ENCODE measurements around the gene ZC3H12A.

DNA sequence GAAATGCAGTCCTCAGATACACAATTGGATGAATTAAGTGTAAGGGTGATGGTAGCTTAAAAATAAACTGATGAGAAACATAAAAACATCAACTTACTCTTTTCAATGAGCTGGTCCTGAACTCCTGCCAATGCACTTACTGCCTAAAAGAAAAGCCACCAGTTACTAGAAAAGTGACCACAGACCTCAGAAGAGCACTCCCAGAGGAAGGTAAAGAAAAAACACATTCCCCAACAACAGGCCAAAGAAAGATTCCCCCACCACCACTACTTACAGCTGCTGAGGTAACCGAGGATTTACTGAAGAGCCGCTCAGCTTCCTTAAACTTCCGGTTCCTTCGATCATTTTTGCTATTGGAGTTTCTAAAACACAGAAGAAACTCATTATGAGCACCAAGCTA is 34.8 kb downstream of the ZC3H12A start:
- TF ChIP-seq, protein P1, sequence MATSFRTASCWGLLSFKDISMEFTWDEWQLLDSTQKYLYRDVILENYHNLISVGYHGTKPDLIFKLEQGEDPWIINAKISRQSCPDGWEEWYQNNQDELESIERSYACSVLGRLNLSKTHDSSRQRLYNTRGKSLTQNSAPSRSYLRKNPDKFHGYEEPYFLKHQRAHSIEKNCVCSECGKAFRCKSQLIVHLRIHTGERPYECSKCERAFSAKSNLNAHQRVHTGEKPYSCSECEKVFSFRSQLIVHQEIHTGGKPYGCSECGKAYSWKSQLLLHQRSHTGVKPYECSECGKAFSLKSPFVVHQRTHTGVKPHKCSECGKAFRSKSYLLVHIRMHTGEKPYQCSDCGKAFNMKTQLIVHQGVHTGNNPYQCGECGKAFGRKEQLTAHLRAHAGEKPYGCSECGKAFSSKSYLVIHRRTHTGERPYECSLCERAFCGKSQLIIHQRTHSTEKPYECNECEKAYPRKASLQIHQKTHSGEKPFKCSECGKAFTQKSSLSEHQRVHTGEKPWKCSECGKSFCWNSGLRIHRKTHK (tag by site-specific recombination; IDR thresholded peaks at IDR 0.05): no peak
- TF ChIP-seq, protein P2, sequence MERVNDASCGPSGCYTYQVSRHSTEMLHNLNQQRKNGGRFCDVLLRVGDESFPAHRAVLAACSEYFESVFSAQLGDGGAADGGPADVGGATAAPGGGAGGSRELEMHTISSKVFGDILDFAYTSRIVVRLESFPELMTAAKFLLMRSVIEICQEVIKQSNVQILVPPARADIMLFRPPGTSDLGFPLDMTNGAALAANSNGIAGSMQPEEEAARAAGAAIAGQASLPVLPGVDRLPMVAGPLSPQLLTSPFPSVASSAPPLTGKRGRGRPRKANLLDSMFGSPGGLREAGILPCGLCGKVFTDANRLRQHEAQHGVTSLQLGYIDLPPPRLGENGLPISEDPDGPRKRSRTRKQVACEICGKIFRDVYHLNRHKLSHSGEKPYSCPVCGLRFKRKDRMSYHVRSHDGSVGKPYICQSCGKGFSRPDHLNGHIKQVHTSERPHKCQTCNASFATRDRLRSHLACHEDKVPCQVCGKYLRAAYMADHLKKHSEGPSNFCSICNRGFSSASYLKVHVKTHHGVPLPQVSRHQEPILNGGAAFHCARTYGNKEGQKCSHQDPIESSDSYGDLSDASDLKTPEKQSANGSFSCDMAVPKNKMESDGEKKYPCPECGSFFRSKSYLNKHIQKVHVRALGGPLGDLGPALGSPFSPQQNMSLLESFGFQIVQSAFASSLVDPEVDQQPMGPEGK (tag by site-specific recombination; IDR thresholded peaks at IDR 0.05): no peak
